Ectodermal cell (in vitro differentiated cells): ENCODE results near the gene CYP46A1.

Experiments used
- H3K27ac ChIP-seq: 2 replicates; pipeline ENCODE4 v1.7.0; 2013; ENCODE audit warnings: mild to moderate bottlenecking, low read depth, low read length; ENCODE audit not compliant: insufficient read depth, poor library complexity, severe bottlenecking
- H3K27me3 ChIP-seq: 2 replicates; pipeline ENCODE4 v1.7.0; 2013; ENCODE audit warnings: mild to moderate bottlenecking, low read length; ENCODE audit not compliant: insufficient read depth, control insufficient read depth, poor library complexity, severe bottlenecking
- H3K36me3 ChIP-seq: one replicate; pipeline ENCODE4 v1.7.0; 2013; ENCODE audit warnings: low read length; ENCODE audit not compliant: control insufficient read depth, insufficient read depth
- H3K4me1 ChIP-seq: one replicate; pipeline ENCODE4 v1.7.0; 2013; ENCODE audit warnings: low read length; ENCODE audit not compliant: control insufficient read depth, insufficient read depth
- H3K4me3 ChIP-seq: 2 replicates; pipeline ENCODE4 v1.7.0; 2013; ENCODE audit warnings: low read depth, low read length, control low read depth; ENCODE audit not compliant: insufficient read depth
- H3K9me3 ChIP-seq: 2 replicates; pipeline ENCODE4 v1.7.0; 2013; ENCODE audit warnings: mild to moderate bottlenecking, low read length, moderate library complexity; ENCODE audit not compliant: control insufficient read depth
- WGBS, 2 experiments: methylation state at CpG; one replicate each; pipeline ENCODE4 v1.1.7; 2013; ENCODE audit warnings: missing lambda C conversion rate in 2 of 2; 5-methylcytosine and 5-hydroxymethylcytosine counted together

CYP46A1 gene

GRCh38 chr14:99664937-99665273 is 19.2 kb upstream of the CYP46A1 start:
- Histone ChIP-seq H3K4me3 (no peak overlapping the region), H3K27ac (no peak overlapping the region), H3K9me3 (no peaks in the 10 kb centered on the region), H3K4me1 (peaks cover 48% of the 10 kb centered on the region), H3K36me3 (no peaks in the 10 kb centered on the region), H3K27me3 (peaks cover 5% of the 10 kb centered on the region)
- WGBS, 2 experiments: 85 to 86% methylated on average over 12 of the region's 12 CpGs

- H3K27me3 ChIP-seq: no peaks in the 10 kb centered on the region
- no peak overlapping the region for H3K4me3 ChIP-seq
- no peak overlapping the region for H3K27ac ChIP-seq
- no peaks in the 10 kb centered on the region for H3K9me3 ChIP-seq
- H3K4me1 ChIP-seq: peaks cover 50% of the 10 kb centered on the region
- H3K36me3 ChIP-seq: no peaks in the 10 kb centered on the region
- WGBS, 2 experiments: 69 to 75% methylated on average over 6 of the region's 6 CpGs
Observed at GRCh38 chr14:99666533-99666932, 17.6 kb upstream of the CYP46A1 start.

GRCh38 chr14:99667045-99667444 is 17.1 kb upstream of the CYP46A1 start:
- WGBS, 2 experiments: 44 to 48% methylated on average over 2 of the region's 2 CpGs
- Histone ChIP-seq H3K4me1 (peaks cover 54% of the 10 kb centered on the region), H3K9me3 (no peaks in the 10 kb centered on the region), H3K4me3 (no peak overlapping the region), H3K27me3 (no peaks in the 10 kb centered on the region), H3K27ac (no peak overlapping the region), H3K36me3 (no peaks in the 10 kb centered on the region)

- H3K4me1 ChIP-seq: peaks cover 59% of the 10 kb centered on the region
Observed at GRCh38 chr14:99667821-99668220, 16.3 kb upstream of the CYP46A1 start.

GRCh38 chr14:99668307-99669295 is 15.5 kb upstream of the CYP46A1 start:
- 87 to 88% methylated on average over 27 of the region's 27 CpGs for WGBS, 2 experiments

More at GRCh38 chr14:99667821-99668220, 16.3 kb upstream of the CYP46A1 start:
- no peaks in the 10 kb centered on the region for H3K36me3 ChIP-seq
- no peak overlapping the region for H3K27ac ChIP-seq
- H3K27me3 ChIP-seq: no peaks in the 10 kb centered on the region
- WGBS, 2 experiments: 92 to 93% methylated on average over 9 of the region's 9 CpGs
- no peak overlapping the region for H3K4me3 ChIP-seq
- H3K9me3 ChIP-seq: no peaks in the 10 kb centered on the region

GRCh38 chr14:99670361-99671234 is 13.5 kb upstream of the CYP46A1 start:
- H3K27me3 ChIP-seq: no peaks in the 10 kb centered on the region
- no peak overlapping the region for H3K4me3 ChIP-seq
- WGBS, 2 experiments: 76 to 84% methylated on average over 14 of the region's 14 CpGs
- H3K36me3 ChIP-seq: no peaks in the 10 kb centered on the region
- H3K27ac ChIP-seq: peak overlapping the region; percentile 96
- no peaks in the 10 kb centered on the region for H3K9me3 ChIP-seq
- peaks cover 45% of the 10 kb centered on the region for H3K4me1 ChIP-seq

More at GRCh38 chr14:99668307-99669295, 15.5 kb upstream of the CYP46A1 start:
- Histone ChIP-seq H3K27ac (no peak overlapping the region), H3K4me1 (peaks cover 57% of the 10 kb centered on the region), H3K36me3 (no peaks in the 10 kb centered on the region), H3K9me3 (no peaks in the 10 kb centered on the region), H3K27me3 (no peaks in the 10 kb centered on the region), H3K4me3 (no peak overlapping the region)

GRCh38 chr14:99671235-99672224 is 12.6 kb upstream of the CYP46A1 start:
- no peaks in the 10 kb centered on the region for H3K27me3 ChIP-seq
- H3K9me3 ChIP-seq: no peaks in the 10 kb centered on the region
- WGBS, 2 experiments: 33 to 36% methylated on average over 19 to 20 of the region's 20 CpGs
- H3K27ac ChIP-seq: peak overlapping the region; percentile 96
- no peak overlapping the region for H3K4me3 ChIP-seq
- no peaks in the 10 kb centered on the region for H3K36me3 ChIP-seq
- peaks cover 40% of the 10 kb centered on the region for H3K4me1 ChIP-seq

DNA sequence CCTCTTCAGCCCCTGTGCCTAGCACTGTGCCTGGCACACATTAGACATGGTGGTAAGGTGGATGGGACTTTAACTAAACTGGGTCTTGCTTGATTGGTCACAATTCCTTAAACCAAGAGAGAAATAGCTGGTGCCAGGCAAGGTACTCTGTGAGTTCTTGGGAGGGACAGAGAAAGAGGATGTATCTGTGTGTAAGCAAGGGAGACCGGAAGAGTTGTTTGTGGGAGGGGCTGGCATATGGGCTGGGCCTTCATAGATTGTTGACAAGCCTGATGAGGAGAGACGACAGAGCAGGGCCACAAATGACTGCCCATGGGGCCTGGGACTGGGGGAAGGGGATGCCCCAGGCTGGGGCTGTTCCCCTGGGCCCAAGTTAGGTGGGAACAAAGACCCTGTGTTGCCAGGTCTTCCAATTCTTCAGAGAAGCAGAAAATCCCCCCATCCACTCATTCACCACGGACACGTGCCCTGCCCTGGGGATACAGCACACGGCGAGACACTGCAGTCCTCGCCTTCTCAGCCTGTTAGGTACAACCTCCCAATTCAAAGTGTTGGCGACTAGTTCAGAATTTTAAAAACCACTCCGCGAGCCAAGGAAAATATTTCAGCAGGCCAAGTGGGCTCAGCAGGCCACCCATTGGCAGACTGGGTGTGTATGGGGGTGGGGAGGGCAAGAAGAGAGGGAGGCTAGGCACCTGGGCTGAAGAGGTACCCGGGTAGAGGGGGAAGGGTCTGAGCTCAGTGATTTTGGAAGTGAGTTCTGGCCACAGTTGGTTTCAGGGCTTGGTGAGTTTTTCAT is 11.4 kb upstream of the CYP46A1 start:
- Histone ChIP-seq H3K36me3 (no peaks in the 10 kb centered on the region), H3K27ac (no peak overlapping the region), H3K9me3 (no peaks in the 10 kb centered on the region), H3K27me3 (no peaks in the 10 kb centered on the region), H3K4me1 (peaks cover 37% of the 10 kb centered on the region), H3K4me3 (no peak overlapping the region)
- 82 to 84% methylated on average over 11 of the region's 11 CpGs for WGBS, 2 experiments
